Pancreas (tissue), 10 donors: ENCODE measurements around the gene RRP12. TPM values are rescaled to one million over a fixed set of nuclear protein-coding genes. Genes with fewer than 3 reads are reported as not detected.
A peak's percentile ranks its signal among the peaks of the same experiment; 100 is the strongest.

Source experiments
- ATAC-seq, 4 donors: fragments of 200-7000 bp; cut with Tn5 transposase; one replicate each; pipeline versions ENCODE4 v1.8.0 to v1.9.1; 2020; ENCODE audit warnings: mild to moderate bottlenecking in 4 of 4, moderate library complexity in 4 of 4
- DNase-seq, 6 donors: peaks; one replicate each; pipeline ENCODE4 v3.0.0-alpha.2; 2020
- FAIRE-seq: peaks from 2 replicates; lab custom pipeline; 2012; peaks lifted over from hg19 to GRCh38; lab: Jason Lieb, UNC
- H3K27ac ChIP-seq, 4 donors: fragments of 200-600 bp; sonication (generic); 1 replicate in 3 of 4; 2 replicates in 1 of 4; pipeline versions ENCODE4 v1.5.0 to v1.8.0; 2020
- H3K27me3 ChIP-seq, 4 donors: fragments of 200-600 bp; one replicate each; pipeline ENCODE4 v1.8.0; 2021
- H3K36me3 ChIP-seq, 3 donors: fragments of 200-600 bp; sonication (generic) in 1 of 3; one replicate each; pipeline versions ENCODE4 v1.5.0 to v1.8.0; 2020 to 2021
- H3K4me1 ChIP-seq, 3 donors: fragments of 200-600 bp; one replicate each; pipeline ENCODE4 v1.8.0; 2021
- H3K4me3 ChIP-seq, 4 donors: fragments of 200-600 bp; sonication (generic) in 2 of 4; one replicate each; pipeline versions ENCODE4 v1.5.0 to v1.8.0; 2020 to 2021
- H3K9me3 ChIP-seq, 4 donors: fragments of 200-600 bp; one replicate each; pipeline ENCODE4 v1.8.0; 2021
- WGBS, 2 donors: extraction: QIAGEN DNeasy Blood & Tissue Kit; methylation state at CpG; one replicate each; pipeline ENCODE4 v1.1.7; 2013; 5-methylcytosine and 5-hydroxymethylcytosine counted together
- intact Hi-C, 3 donors: fragments of 100-400 bp; cut with DNase I; formaldehyde crosslinking; loops; one replicate each; pipeline versions ENCODE4 v1.11.1 to v1.14.2; 2022
- polyA plus RNA-seq, 2 donors: library from polyadenylated mRNA; stranded (reverse); fragments of 200-250 nt; gene quantifications; one replicate each; pipeline ENCODE4 v1.2.3, GENCODE V29; 2013
- total RNA-seq, 6 donors: library from RNA; stranded (reverse); fragmentation: NEBNext Ultra II Directional in 4 of 6; extraction: Animal tissue kit (Norgen Biotek cat#: 25700) in 4 of 6; gene quantifications; one replicate each; pipeline versions ENCODE4 v1.2.1 to v1.2.4, GENCODE V29; 2021 to 2023
- TF ChIP-seq, protein P1 (sequence below), 4 donors: fragments of 200-600 bp; sonication (generic) in 3 of 4; IDR thresholded peaks; one replicate each; pipeline versions ENCODE4 v1.5.0 to v1.8.0; 2021; ENCODE audit warnings: antibody characterized with exemption in 4 of 4
- donor health status: healthy with polysubstance abuse.
- donor health status: DM: no; HTN: no; CAD: no; lungs with moderate emphysema.
- donor health status: DM: no; HTN: no; CAD: no.
- donor health status: control.
- donor health status: control.
- donor health status: Bipolar disorder and iron deficiency.
- donor health status: DM: yes; HTN: yes; CAD: no.
- donor health status: DM: no; HTN: no; CAD: no.
- donor health status: DM: no; HTN: no; CAD: no.
- donor health status: DM: yes; HTN: yes; CAD: no.

Gene RRP12
- total and polyA plus RNA-seq, 8 donors: 22.3 to 44.9 (median 28.1) TPM

DNA sequence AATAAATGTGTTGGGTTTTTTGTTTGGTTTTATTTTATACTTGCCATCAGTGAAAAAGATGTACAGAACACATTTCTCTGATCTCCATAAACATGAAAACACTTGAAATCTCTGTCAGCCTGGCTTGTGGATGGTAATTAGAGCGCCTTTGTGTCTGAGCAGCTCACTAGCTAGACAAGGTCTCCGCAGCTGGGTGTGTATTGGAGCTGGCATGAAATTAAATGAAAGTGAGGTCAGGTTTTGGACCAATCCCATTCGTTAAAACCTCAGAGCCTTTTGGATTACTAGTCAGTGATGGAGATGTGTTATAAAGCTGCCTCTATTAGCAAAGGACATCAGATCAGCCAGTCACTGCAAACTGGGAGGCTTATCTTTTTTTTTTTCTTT is 79.3 kb downstream of the RRP12 start:
- FAIRE-seq (no peak), ATAC-seq (no peak), DNase-seq (no peak)
- no peaks in the 10 kb centered on the region for H3K9me3 ChIP-seq
- no peaks in the 10 kb centered on the region for H3K36me3 ChIP-seq
- no peaks in the 10 kb centered on the region for H3K27me3 ChIP-seq
- H3K27ac ChIP-seq: no peak overlapping the region
- intact Hi-C loops: no loop called here
- TF ChIP-seq, protein P1, sequence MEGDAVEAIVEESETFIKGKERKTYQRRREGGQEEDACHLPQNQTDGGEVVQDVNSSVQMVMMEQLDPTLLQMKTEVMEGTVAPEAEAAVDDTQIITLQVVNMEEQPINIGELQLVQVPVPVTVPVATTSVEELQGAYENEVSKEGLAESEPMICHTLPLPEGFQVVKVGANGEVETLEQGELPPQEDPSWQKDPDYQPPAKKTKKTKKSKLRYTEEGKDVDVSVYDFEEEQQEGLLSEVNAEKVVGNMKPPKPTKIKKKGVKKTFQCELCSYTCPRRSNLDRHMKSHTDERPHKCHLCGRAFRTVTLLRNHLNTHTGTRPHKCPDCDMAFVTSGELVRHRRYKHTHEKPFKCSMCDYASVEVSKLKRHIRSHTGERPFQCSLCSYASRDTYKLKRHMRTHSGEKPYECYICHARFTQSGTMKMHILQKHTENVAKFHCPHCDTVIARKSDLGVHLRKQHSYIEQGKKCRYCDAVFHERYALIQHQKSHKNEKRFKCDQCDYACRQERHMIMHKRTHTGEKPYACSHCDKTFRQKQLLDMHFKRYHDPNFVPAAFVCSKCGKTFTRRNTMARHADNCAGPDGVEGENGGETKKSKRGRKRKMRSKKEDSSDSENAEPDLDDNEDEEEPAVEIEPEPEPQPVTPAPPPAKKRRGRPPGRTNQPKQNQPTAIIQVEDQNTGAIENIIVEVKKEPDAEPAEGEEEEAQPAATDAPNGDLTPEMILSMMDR (IDR thresholded peaks at IDR 0.05): no peak
- H3K4me3 ChIP-seq: peak overlapping the region in 1 of 4 donors; percentile 87
- WGBS, 2 donors: 75 to 79% methylated on average over 3 of the region's 3 CpGs
- peaks cover 0 to 13% (median 6%) of the 10 kb centered on the region in 3 donors for H3K4me1 ChIP-seq

DNA sequence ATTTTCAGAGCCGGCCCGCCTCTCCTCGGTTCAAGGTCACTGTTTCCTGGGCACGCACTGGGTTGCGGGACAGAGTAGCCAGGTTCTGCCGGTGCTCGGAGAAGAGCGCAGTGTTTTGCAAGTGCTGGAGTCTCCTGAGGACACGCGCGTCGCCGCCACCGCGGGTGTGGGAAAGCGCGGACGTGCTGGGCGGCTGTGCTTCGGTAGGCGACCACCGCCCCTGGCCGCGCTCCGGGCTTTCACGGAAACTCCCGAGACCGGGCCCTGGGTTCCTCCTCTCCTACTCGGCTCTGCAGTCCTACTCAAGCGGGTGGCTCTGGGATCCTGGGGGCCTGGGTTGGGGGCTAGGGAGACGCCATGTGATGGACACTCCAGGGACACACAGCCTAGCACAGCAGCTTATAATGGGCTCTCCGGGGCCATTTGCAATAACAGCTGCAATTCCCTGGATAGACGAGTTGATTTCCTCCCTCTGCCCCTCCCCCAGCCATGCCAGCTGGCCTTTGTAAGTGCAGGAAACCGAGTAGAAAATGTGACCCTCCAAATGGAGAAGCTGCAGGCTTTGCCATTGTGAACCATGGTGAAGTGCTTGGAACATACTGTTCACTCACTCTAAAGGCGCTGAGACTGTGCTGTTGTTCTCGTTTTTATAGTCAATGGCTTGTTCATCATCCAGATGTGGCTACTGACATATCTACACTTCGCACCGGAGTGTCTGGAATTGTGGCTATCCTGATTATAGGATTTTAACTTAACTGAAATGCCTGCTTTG is 79.9 kb downstream of the RRP12 start:
- Histone ChIP-seq H3K9me3 (no peaks in the 10 kb centered on the region), H3K4me3 (peak overlapping the region; percentile 16 to 87 (median 78)), H3K4me1 (peaks cover 0 to 13% (median 6%) of the 10 kb centered on the region in 3 donors), H3K27ac (peak overlapping the region in 2 of 4 donors; percentile 8 to 99), H3K36me3 (no peaks in the 10 kb centered on the region), H3K27me3 (no peaks in the 10 kb centered on the region)
- 23 to 35% methylated on average over 38 of the region's 38 CpGs for WGBS, 2 donors
- TF ChIP-seq, protein P1 (IDR thresholded peaks at IDR 0.05): no peak
- peak in 2 of 4 donors; percentile 1 to 4 for ATAC-seq
- intact Hi-C loops: no loop called here
- no peak for FAIRE-seq
- DNase-seq: peak in 5 of 6 donors; percentile 26 to 67 (median 48)

DNA sequence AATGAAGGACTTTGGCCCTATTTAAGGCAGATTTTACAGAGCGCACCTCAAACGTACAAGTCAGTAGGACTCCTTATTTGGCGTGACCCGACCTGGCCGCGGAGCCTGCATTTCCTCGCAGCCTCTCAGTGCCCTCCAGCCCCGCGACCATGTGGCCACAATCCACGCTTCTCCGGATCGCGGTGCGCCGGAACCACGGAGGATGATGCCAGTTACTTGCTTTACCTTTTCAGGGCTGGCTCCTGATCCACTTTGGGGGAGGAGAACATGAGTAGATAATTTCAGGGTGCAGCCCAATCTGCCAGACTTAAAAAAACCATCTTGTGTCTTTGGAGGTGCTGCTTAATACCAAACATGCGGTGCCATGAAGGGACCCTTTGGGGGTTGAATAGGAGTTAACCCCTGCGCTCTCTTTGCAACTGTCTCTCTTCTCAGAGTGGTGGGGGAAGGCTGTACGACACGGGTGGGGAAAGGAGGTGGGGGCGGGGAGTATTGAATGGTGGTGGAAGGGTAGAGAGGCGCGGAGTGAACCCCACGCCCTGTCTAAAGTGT is 80.6 kb downstream of the RRP12 start:
- TF ChIP-seq, protein P1 (IDR thresholded peaks at IDR 0.05): no peak
- no peak for FAIRE-seq
- WGBS, 2 donors: 7 to 14% methylated on average over 24 of the region's 24 CpGs
- Histone ChIP-seq H3K4me3 (peak overlapping the region; percentile 72 to 87 (median 83)), H3K9me3 (no peaks in the 10 kb centered on the region), H3K27me3 (no peaks in the 10 kb centered on the region), H3K27ac (peak overlapping the region; percentile 99 to 100 (median 100)), H3K36me3 (no peaks in the 10 kb centered on the region), H3K4me1 (peaks cover 0 to 13% (median 6%) of the 10 kb centered on the region in 3 donors)
- peak in 3 of 4 donors; percentile 5 to 21 (median 9) for ATAC-seq
- DNase-seq: peak in 5 of 6 donors; percentile 20 to 69 (median 47)
- intact Hi-C loops: no loop called here

DNA sequence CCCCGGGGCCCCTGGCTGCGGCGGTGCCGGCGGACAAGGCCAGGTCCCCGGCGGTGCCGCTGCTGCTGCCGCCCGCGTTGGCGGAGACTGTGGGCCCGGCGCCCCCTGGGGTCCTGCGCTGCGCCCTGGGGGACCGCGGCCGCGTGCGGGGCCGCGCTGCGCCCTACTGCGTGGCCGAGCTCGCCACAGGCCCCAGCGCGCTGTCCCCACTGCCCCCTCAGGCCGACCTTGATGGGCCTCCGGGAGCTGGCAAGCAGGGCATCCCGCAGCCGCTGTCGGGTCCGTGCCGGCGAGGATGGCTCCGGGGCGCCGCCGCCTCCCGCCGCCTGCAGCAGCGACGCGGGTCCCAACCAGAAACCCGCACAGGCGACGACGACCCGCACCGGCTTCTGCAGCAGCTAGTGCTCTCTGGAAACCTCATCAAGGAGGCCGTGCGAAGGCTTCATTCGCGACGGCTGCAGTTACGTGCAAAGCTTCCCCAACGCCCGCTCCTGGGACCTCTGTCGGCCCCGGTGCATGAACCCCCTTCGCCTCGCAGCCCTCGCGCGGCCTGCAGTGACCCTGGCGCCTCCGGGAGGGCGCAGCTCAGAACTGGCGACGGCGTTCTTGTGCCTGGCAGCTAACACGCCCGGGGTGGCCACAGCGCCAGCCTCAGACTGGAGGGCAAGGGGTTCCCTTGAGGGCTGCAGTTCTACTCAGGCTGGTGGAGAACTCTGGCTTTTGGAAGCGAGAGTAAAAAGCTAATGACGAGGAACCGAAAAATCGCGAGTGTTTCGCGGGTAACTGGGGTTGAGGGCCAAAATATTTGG is 81.3 kb downstream of the RRP12 start:
- no peaks in the 10 kb centered on the region for H3K9me3 ChIP-seq
- peak overlapping the region; percentile 99 to 100 (median 100) for H3K27ac ChIP-seq
- 0 to 1% methylated on average over 59 to 83 of the region's 83 CpGs for WGBS, 2 donors
- no peaks in the 10 kb centered on the region for H3K27me3 ChIP-seq
- FAIRE-seq: no peak
- intact Hi-C loops: no loop called here
- H3K4me3 ChIP-seq: peak overlapping the region; percentile 72 to 87 (median 83)
- TF ChIP-seq, protein P1 (IDR thresholded peaks at IDR 0.05): no peak
- H3K36me3 ChIP-seq: no peaks in the 10 kb centered on the region
- peaks cover 0 to 13% (median 6%) of the 10 kb centered on the region in 3 donors for H3K4me1 ChIP-seq
- peak; percentile 63 to 89 (median 72) for DNase-seq
- peak; percentile 41 to 68 (median 61) for ATAC-seq
